NCI-H2196 treated with DMSO at 0.1 percent for 48 hours (cell line): ENCODE results near the gene PPP4R3A.
"Not testable (repeated sequence)": the region's sequence is repeated elsewhere in the genome, so short reads cannot be mapped to it uniquely, and the experiment has no call there.

ENCODE experiments used
- DNase-seq: peaks from one replicate; lab custom pipeline; 2025; ENCODE audit not compliant: unreplicated experiment; lab: John Stamatoyannopoulos, UW

PPP4R3A gene

GRCh38 chr14:91444335-91445020 lies 65.6 kb downstream of the PPP4R3A start:
- DNase-seq: no peak

- DNase-seq: no peak
Observed at GRCh38 chr14:91439345-91439744, 70.8 kb downstream of the PPP4R3A start.

- DNase-seq: no peak
Observed at GRCh38 chr14:91438845-91439244, 71.3 kb downstream of the PPP4R3A start.

- DNase-seq: not testable (repeated sequence)
Observed at GRCh38 chr14:91436266-91436665, 73.8 kb downstream of the PPP4R3A start.

- DNase-seq: no peak
Observed at GRCh38 chr14:91429385-91429784, 80.7 kb downstream of the PPP4R3A start.

GRCh38 chr14:91428931-91429330 lies 81.2 kb downstream of the PPP4R3A start:
- not testable (repeated sequence) for DNase-seq

GRCh38 chr14:91425531-91425944 lies 84.6 kb downstream of the PPP4R3A start:
- not testable (repeated sequence) for DNase-seq

- no peak for DNase-seq
Observed at GRCh38 chr14:91424813-91425530, 85.1 kb downstream of the PPP4R3A start.

GRCh38 chr14:91420686-91421085 lies 89.4 kb downstream of the PPP4R3A start:
- DNase-seq: no peak

- DNase-seq: no peak
Observed at GRCh38 chr14:91419451-91419850, 90.7 kb downstream of the PPP4R3A start.

GRCh38 chr14:91419044-91419397 lies 91.1 kb downstream of the PPP4R3A start:
- DNase-seq: no peak

GRCh38 chr14:91418387-91419043 lies 91.6 kb downstream of the PPP4R3A start:
- no peak for DNase-seq

GRCh38 chr14:91417983-91418386 lies 92.1 kb downstream of the PPP4R3A start:
- DNase-seq: no peak

GRCh38 chr14:91417120-91417982 lies 92.8 kb downstream of the PPP4R3A start, which contains the start of gene CCDC88C:
CCDC88C (minus strand) TSS chr14:91417820; CDS start chr14:91417690, 130 bp downstream.
- no peak for DNase-seq

GRCh38 chr14:91416744-91417119 lies 93.4 kb downstream of the PPP4R3A start:
- no peak for DNase-seq

- no peak for DNase-seq
Observed at GRCh38 chr14:91415794-91416743, 94.0 kb downstream of the PPP4R3A start.

GRCh38 chr14:91414475-91414833 lies 95.7 kb downstream of the PPP4R3A start:
- no peak for DNase-seq

- peak; percentile 35 for DNase-seq
Observed at GRCh38 chr14:91413547-91414474, 96.3 kb downstream of the PPP4R3A start.

- no peak for DNase-seq
Observed at GRCh38 chr14:91412939-91413338, 97.2 kb downstream of the PPP4R3A start.
